ENCODE results near the gene RSPH1.
A peak's percentile ranks its signal among the peaks of the same experiment; 100 is the strongest.

The RSPH1 gene

DNA sequence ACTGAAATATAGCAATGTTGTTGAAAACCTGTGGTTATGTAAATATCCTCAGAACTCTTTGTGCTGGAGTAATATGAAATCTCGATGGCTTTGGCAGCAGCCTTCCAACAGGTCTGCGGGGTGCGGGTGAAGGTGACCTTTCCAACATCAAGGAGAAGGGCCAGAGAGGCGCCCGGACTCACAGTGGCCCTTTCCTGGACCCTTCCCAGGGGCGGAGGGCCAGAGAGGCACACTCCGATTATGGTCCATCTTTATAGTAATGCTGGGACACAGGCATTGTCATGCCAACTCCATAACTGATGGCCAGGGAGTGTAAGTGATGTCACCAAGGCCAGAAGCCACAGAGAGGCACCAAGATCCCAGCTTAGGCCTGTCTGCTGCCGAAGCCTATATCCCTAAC is 35.7 kb upstream of the RSPH1 start:
- no peak for DNase-seq

DNA sequence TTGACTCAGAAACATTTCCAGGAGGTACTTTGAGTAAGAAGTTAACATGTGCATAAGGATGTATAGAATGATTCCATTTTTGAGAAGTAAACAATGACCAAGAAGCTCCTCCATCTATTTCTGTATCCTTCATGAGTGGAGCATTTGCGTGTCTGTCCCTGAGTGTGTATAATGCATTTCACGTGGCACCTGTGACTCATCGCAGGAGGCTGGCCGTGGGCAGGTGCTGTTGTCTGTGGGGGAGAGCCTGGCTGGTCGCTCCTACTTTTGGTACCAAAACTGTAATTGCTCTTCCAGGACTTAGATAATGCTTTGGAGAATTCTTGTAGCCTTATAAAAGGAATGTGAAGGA is 34.1 kb upstream of the RSPH1 start:
- DNase-seq = no peak

- DNase-seq = no peak
Observed at GRCh38 chr21:42527489-42528158, 31.6 kb upstream of the RSPH1 start.

DNA sequence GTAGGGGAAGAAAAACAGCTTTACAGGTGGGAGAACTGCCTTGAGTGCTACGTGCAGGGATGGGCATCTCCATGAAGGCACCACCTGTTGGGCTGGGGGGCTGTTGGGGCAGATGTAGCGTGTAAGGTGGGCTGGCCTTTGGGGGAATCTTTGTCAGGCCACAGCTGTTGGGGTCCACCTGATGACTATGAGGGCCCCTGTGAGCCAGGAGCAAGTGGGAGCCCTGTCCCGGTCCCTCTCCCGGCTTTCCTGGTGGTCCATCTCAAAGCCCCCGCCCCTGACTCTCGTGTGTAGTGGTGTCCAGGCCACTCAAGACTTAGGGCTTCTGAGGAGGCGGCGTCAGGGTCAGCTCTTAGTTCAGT is 31.1 kb upstream of the RSPH1 start:
- no peak for DNase-seq

DNA sequence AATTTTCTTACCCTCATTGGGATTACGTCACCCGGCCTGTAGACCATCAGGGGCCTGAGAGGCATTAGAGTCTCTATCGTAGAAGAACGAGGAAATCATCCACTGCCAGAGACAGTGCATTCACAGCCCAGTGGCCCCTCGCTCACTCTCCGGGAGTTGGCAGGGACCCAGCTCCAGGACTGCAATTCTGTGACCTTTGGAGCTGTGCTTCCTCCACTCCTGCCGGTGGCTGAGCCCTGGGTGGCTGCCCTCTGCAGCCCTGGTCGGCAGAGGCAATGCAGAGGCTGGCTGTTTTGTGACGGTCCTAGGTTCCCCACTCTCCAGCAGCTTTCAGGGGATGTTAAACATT is 30.3 kb upstream of the RSPH1 start:
- DNase-seq = no peak

DNA sequence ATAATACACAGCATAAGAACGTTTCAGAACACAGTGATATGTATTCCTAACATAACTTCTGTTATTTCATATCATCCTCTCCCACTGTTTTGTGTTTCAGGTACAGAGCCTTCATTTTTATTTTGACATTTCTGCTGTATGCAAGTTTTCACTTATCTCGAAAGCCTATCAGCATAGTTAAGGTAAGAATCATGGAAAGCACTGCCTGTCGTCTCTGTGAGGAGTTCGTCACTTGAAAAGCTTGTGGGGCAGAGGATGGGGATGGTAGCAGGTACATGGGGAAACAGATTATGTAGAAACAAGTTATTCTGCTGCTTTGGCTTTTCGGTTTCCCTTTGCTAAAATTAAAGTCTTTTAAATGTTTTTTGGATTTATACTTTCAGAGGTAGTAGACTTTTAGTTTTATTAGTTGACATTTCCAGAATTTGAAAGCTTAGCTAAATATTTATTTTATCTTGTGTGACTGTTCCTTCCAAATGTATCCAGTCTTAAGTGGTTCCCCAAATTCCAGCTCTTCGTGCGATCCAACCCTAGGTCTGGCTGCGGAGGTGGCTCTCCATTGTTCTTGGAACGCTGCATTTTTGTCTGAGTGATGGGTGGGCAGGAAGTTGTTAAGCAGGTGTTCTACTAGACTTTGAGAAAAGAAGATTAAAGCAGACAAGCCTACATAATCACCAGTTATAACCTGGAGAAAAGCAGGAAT is 29.8 kb upstream of the RSPH1 start:
- DNase-seq = no peak

DNA sequence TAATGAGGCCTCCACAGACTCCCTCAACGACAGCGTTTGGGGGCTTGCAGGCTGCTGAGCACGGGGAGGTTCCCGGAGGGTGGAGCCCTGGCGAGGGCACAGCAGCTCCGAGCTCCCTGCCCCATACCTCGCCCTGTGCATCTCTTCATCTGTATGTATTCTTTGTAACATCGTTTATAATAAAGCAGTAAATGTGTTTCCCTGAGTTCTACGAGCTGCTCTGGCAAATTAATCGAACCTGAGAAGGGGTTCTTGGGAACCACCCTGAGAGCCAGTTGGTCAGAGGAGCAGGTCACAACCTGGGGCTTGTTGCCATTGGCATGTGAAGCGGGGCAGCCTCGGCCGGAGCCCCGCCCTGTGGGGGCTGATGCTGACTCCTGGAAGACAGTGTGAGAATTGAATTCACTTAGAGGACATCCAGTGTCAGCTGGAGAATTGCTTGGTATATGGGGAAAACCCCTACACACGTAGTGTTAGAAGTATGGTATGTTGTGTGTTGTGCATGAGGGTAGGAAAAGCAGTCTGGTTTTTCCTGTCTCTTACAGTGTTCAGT is 29.1 kb upstream of the RSPH1 start:
- no peak for DNase-seq

DNA sequence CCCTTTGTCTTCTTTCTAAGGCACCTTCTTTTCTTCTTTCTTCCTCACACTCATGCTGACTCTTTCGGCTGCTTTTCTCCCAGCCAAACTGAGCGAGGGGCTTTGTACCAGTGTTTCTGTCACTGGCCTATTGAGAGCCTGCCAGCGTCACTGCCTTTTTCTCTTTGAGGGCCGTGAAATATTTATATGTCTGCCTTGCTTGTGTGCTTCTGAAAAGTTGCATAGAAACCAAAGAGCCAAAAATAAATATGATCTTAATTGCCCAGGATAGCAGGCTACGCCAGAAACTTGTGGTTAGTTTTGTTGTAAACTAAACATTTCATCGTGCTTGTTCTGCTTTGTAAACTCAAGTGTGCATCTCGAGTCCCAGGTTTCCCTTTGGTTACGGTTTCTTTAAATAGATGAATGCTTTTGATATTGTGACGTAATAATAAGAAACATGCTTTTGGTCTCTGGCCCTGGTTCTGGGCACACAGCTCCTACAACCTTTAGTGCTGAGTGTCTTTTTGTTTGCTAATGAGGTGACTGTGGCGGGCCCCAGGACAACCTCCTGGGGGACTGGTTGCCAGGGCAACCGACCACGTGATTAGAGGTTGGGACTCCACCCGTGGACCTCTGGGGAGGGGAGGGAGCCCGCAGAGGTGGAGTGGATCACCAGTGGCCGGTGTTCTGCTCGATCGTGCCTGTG is 28.5 kb upstream of the RSPH1 start:
- DNase-seq = peak; percentile 27

DNA sequence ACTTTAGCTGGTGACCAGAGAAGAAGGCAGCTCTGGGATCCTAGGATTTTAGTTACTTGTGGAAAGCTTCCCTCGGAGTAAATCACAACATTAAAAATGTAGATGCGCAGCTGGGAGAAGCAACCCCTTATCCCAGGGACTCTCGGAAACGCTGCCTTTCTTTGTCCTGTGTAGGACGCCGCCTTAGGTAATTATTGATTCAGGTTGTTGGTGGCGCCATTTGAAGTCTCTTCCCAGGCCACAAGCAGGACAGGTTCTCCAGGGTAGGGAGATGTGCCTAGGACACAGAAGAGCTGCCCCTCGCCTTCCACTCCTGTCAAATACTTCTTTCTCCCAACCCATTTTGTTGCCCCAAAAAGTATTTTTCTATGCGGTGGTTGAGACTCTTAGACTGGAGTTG is 27.9 kb upstream of the RSPH1 start:
- DNase-seq = no peak

DNA sequence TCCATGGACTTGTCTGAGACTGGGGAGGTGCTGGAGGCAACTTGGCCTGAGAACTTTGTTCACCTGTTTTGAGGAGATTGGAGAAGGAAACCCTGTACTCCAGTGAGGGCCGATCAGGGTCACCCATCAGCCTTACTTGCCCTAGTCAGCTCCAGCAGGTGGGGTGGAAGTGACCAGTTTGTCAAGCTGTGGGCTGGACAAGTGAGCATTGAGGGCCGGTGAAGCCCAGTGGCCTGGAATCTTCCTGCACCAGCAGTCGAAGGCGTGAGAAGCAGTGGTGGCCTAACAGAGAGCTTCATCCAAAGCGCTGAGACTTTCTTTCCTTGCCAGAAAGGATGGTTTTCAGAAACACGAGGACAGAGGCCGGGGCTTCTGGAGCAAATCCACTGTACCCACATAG is 27.2 kb upstream of the RSPH1 start:
- DNase-seq = no peak

- DNase-seq = no peak
Observed at GRCh38 chr21:42522771-42523170, 26.7 kb upstream of the RSPH1 start.

GRCh38 chr21:42522271-42522670 is 26.2 kb upstream of the RSPH1 start:
- DNase-seq = no peak

DNA sequence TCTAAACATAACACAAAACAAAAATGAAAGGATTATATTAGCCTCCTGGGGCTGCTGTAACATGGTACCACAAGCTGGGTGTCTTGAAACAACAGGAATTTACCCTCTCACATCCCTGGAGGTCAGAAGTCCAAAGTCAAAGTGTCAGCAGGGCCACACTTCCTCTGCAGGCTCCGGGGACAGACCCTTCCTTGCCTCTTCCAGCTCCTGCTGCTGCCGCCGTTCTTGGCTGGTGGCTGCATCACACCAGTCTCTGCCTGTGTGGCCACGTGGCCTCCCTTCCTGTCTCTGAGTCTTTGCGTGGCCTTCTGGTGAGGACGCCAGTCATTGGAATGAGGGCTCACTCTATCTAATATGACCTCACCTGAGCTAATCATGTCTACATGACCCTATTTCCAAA is 25.8 kb upstream of the RSPH1 start:
- DNase-seq = no peak

DNA sequence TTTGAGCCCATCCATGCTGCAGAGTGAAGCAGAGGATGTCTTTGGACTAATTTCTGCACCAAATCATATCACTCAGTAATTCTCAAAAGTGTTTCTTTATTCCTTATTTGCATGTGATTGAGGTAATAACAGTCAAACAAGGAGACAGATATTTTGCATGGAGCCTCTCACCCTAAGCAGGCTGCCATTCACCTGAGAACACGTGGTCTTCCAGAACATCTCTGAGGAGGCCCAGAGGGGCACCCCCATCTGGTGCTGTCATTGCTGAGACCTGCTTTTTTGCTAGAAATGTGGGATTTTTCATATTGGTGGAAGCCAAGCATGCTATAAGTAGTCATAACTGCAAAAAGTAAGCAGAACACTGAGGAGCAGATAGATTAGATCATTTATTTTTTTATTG is 25.4 kb upstream of the RSPH1 start:
- DNase-seq = no peak

GRCh38 chr21:42520628-42521253 is 24.7 kb upstream of the RSPH1 start:
- no peak for DNase-seq

DNA sequence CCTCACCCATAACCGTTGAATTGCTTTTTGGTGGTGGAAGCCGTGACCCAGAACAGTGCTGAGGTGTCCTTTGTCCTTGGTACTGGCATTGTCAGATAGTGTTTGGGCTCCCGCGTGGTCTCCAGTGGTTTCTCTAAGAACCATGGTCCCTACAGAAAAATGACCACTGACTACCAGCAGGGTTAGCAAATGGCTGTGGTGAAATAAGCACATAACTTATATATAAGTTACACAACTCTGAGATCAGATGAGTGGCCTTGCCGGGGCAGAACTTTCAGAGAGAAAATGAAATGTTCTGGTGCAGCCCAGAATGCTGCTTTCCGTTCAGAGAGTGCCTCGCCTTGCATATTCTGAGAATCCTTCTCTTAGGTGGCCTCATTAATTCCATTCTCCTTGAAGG is 22.6 kb upstream of the RSPH1 start:
- no peak for DNase-seq

DNA sequence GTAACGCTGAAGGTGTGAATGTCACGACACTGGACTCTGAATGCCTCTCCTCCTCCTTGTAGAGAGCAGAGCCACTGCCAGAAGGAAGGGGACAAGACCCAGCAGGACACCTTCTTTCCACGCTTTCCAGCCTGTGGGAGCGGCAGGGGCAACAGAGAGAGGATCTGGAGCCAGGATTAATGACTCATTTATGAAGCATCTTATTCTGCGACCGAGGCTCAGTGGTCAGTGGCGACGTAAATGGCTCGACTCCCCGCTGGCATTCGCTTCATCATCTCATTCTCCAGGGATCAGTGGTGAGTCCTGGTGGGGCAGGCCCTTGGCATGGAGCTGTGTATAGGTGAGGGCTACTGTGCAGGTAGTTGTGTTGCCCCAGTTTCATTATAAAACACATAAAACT is 22.2 kb upstream of the RSPH1 start:
- peak; percentile 13 for DNase-seq

DNA sequence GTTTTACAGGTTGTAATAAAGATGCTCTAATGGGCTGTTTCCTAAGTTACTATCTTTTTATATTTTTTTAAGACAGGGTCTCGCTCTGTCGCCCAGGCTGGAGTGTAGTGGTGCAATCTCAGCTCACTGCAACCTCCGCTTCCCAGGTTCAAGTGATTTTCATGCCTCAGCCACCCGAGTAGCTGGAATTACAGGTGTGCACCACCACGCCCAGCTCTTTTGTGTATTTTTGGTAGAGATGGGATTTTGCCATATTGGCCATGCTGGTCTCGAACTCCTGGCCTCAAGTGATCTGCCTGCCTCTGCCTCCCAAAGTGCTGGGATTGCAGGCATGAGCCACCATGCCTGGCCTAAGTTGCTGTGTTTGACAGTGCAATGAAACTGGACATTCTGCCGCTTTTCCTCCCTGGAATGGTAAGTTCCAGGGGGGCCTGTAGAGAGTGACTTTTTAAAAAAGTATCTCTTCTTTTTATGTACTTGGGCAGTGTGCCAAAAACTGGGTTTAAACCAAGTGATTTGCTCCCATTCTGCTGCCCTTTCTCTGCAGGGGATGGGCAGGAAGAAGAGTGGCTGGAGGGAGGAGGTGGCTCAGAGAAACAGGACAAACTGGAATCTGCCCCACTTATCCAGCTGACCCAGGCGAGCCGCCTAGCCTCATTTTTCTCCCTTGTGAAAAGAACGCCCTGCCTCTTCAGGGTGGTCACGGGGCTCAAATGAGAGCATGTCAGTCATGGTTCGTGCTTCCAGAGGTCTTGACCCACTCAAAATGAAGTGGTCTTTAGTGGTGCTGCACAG is 19.9 kb upstream of the RSPH1 start:
- no peak for DNase-seq

- DNase-seq = no peak
Observed at GRCh38 chr21:42514883-42515228, 18.8 kb upstream of the RSPH1 start.

- DNase-seq = no peak
Observed at GRCh38 chr21:42513985-42514882, 18.2 kb upstream of the RSPH1 start.

DNA sequence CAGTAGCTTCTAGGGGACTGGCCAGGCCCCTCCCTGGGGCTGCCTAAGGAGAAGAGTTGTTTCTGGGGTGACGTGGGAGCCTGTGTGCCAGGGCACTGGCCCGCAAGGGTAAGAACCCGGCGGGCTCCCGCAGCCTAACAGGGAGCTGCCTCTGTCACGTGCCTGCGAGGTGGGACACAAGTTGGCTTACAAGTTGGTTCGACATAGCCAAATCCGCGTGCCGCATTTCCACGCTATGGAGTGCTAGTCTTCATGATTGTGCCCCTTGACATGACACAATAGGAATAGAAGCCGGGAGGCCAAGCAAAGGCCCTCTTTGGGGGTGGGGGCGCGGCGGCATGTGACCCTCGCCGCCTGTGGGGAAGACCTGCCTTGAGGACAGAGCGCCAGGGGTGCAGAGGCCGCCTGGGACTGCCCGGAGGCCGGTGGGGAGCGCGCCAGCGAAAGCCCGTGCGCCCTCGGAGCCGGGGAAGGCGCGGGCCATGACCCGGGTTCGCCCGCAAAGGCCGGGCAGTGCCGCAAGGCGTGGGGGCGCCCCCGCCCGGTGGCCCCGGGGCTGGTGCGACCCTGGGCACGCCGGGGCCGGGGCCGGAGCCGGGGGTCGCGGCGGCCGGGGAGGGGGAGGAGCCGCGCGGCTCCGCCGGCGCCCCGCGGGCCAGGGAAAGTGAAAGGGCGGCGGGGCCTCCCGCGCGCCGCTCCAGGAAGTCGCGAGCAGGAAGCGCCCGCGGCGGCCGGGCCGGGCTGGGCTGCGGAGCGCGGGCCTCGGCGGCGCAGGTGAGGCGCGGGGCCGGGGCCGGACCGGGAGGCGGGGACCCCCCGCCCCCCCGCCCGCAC is 17.3 kb upstream of the RSPH1 start, which contains the start of gene SLC37A1:
SLC37A1 (plus strand) TSS at position 702 of the 834 bp plus-strand sequence. CDS start 4,603 bp downstream, outside the sequence.
- no peak for DNase-seq
